K562 (cell line): ENCODE measurements around the gene ZKSCAN4. TPM values are rescaled to one million over a fixed set of nuclear protein-coding genes. Genes with fewer than 3 reads are reported as not detected.

Experiments used
- BRD4 ChIP-seq: fragments of 200-600 bp; sonication (generic); IDR thresholded peaks from 2 replicates; pipeline ENCODE4 v1.6.1; 2017; ENCODE audit warnings: inconsistent platforms
- CCNT2 ChIP-seq: IDR thresholded peaks from 2 replicates; pipeline ENCODE4 v1.6.1; 2011; ENCODE audit warnings: borderline replicate concordance, low read depth, mild to moderate bottlenecking, moderate library complexity, mixed read lengths, low read length; ENCODE audit not compliant: insufficient read length; ENCODE audit errors: extremely low read depth
- CLOCK ChIP-seq: fragments of 250-450 bp; sonication (Bioruptor Pico); IDR thresholded peaks from 2 replicates; pipeline ENCODE4 v1.4.0; 2020; ENCODE audit warnings: mild to moderate bottlenecking, moderate library complexity, borderline replicate concordance
- CREM ChIP-seq: IDR thresholded peaks from 2 replicates; pipeline ENCODE4 v1.6.1; 2014; ENCODE audit warnings: antibody characterized with exemption, low read depth
- CXXC5 ChIP-seq: fragments of 250-450 bp; sonication (Bioruptor Pico); IDR thresholded peaks from 2 replicates; pipeline ENCODE4 v1.8.0; 2022; ENCODE audit warnings: inconsistent platforms, mild to moderate bottlenecking, moderate library complexity
- FOS ChIP-seq: IDR thresholded peaks from 3 replicates; pipeline ENCODE4 v1.6.1; 2011; ENCODE audit not compliant: insufficient read length; ENCODE audit errors: extremely low read depth
- FOXJ3 ChIP-seq: sonication (generic); formaldehyde crosslinking; IDR thresholded peaks from 2 replicates; pipeline ENCODE4 v1.4.0; 2020; ENCODE audit warnings: mild to moderate bottlenecking, missing genetic modification reagents
- GATA2 ChIP-seq: sonication (generic); formaldehyde crosslinking; IDR thresholded peaks from 2 replicates; pipeline ENCODE4 v1.4.0; 2020; ENCODE audit warnings: mild to moderate bottlenecking, missing genetic modification reagents
- HNRNPL ChIP-seq: fragments of 200-400 bp; formaldehyde crosslinking; IDR thresholded peaks from 2 replicates; pipeline ENCODE4 v1.6.1; 2017; ENCODE audit warnings: low read depth, mild to moderate bottlenecking, low read length
- LARP7 ChIP-seq: fragments of 450-650 bp; IDR thresholded peaks from 2 replicates; pipeline ENCODE4 v1.6.1; 2016
- MCM2 ChIP-seq: fragments of 450-650 bp; IDR thresholded peaks from 2 replicates; pipeline ENCODE4 v1.6.1; 2017; ENCODE audit warnings: low read depth, mild to moderate bottlenecking
- MECOM ChIP-seq: fragments of 250-450 bp; sonication (Bioruptor Pico); IDR thresholded peaks from 2 replicates; pipeline ENCODE4 v1.8.0; 2022; ENCODE audit warnings: inconsistent platforms
- NR2C1 ChIP-seq, 2 experiments: fragments of 450-650 bp; IDR thresholded peaks; 2 replicates each; pipeline ENCODE4 v1.6.1; 2017; ENCODE audit warnings: mild to moderate bottlenecking in 2 of 2, antibody characterized with exemption in 1 of 2, inconsistent platforms in 1 of 2, missing compliant biosample characterization in 1 of 2, missing genetic modification characterization in 1 of 2
- PURB ChIP-seq: sonication (generic); formaldehyde crosslinking; IDR thresholded peaks from 2 replicates; pipeline ENCODE4 v1.9.0; 2021; ENCODE audit warnings: low read depth, mild to moderate bottlenecking, missing genetic modification reagents
- RBM15 ChIP-seq: fragments of 200-400 bp; formaldehyde crosslinking; IDR thresholded peaks from 2 replicates; pipeline ENCODE4 v1.6.1; 2018; ENCODE audit warnings: mild to moderate bottlenecking, low read length, moderate library complexity; ENCODE audit not compliant: insufficient read depth
- ZNF431 ChIP-seq: sonication (generic); formaldehyde crosslinking; IDR thresholded peaks from 2 replicates; pipeline ENCODE4 v1.8.0; 2022; ENCODE audit warnings: mild to moderate bottlenecking, missing genetic modification reagents
- ZNF561 ChIP-seq: fragments of 450-650 bp; formaldehyde crosslinking; conservative IDR thresholded peaks from 2 replicates; pipeline ENCODE4 v1.4.0; 2020; ENCODE audit warnings: mild to moderate bottlenecking, moderate library complexity
- ZNF780A ChIP-seq: fragments of 250-450 bp; sonication (Bioruptor Pico); IDR thresholded peaks from 2 replicates; pipeline ENCODE4 v1.5.0; 2021; ENCODE audit warnings: mild to moderate bottlenecking
- polyA plus RNA-seq, 8 experiments: library from polyadenylated mRNA; depleted of rRNA in 4 of 8; stranded (reverse) in 5 of 8; unstranded in 3 of 8; fragments of >200 nt; fragmentation: Nextera tagmentation in 2 of 8; fragmentation: Illumina TruSeq in 1 of 8; extraction: Ambion mirVana in 2 of 8; extraction: Trizol in 1 of 8; gene quantifications; 2 replicates each; pipeline versions ENCODE4 v1.2.1 to v1.2.3, GENCODE V29; 2011 to 2014; ENCODE audit warnings: inconsistent platforms in 1 of 8, missing spikeins in 1 of 8
- total RNA-seq, 7 experiments: library from RNA; depleted of rRNA in 6 of 7; stranded (reverse); fragments of >200 nt in 6 of 7; fragmentation: Illumina TruSeq in 2 of 7; extraction: Trizol in 2 of 7; gene quantifications; 2 replicates each; pipeline versions ENCODE4 v1.2.1 to v1.2.3, GENCODE V29; 2011 to 2021; ENCODE audit warnings: low replicate concordance in 1 of 7
- TF ChIP-seq, protein P1 (sequence below): fragments of 450-650 bp; formaldehyde crosslinking; IDR thresholded peaks from 2 replicates; pipeline ENCODE4 v1.4.0; 2020; ENCODE audit warnings: mild to moderate bottlenecking, mixed read lengths
- TF ChIP-seq, protein P2 (sequence below): sonication (generic); IDR thresholded peaks from 2 replicates; pipeline ENCODE4 v1.6.1; 2016
- TF ChIP-seq, protein P3 (sequence below), 2 experiments: fragments of 200-800 bp in 1 of 2; sonication (Bioruptor generic) in 1 of 2; sonication (generic) in 1 of 2; formaldehyde crosslinking in 1 of 2; IDR thresholded peaks in 1 of 2; conservative IDR thresholded peaks in 1 of 2; 2 replicates each; pipeline versions ENCODE4 v1.5.0 to v1.6.1; 2016 to 2020; ENCODE audit warnings: missing compliant biosample characterization in 1 of 2, missing genetic modification characterization in 1 of 2, missing genetic modification reagents in 1 of 2

Gene ZKSCAN4
- total and polyA plus RNA-seq, 9 of the 15 experiments (the other 6 are each of a cell fraction or from before 2014, with no cell fraction given) = 1.2 to 5.3 (median 4.7) TPM

DNA sequence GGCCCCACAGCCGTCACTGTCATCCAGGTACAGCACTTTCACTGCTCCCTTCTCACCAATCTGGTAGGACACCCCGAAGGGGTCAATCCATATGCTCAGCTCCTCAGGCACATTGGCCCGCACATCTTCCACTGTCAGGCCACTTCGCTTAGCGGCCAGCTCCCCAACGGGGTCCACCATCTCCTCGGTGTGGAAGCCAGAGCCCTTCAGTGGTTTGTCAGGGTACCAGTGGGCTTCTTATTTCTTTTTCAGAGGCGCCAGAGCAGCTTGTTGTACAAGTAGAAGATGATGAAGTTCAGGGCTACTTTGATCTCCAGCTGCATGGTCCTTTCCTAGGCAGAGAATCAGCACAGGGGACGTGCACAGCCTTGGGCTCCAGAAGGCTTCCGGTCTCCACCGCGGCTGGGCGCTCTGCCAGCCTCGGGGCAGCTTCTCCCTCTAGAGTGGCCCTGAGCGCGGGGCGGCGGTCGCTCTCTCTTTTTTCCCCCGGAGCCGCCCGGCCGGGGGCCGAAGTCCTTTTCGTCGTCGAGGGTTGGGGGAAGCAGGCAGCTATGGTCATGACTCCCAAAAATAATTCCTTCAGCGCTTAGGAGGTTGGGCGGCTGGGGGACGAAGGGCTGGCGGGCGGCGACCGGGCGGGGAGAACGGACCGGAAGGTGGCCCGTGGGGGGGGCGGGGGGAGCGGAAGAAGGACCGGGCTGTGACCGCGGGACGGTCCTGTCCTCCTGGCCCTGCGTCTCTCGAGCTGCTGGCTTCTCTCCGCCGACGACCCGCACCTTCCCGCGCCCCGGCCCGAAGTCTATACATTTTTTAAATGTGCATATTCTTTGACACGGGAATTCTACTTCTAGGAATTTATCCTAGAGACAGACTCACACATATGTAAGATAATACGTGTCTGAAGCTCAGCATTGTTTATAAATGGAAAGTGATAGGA, 33.5 kb downstream of the ZKSCAN4 start (continued):
- no peak for TF ChIP-seq GATA2 (CRISPR knock-in tag)
- TF ChIP-seq, protein P1, sequence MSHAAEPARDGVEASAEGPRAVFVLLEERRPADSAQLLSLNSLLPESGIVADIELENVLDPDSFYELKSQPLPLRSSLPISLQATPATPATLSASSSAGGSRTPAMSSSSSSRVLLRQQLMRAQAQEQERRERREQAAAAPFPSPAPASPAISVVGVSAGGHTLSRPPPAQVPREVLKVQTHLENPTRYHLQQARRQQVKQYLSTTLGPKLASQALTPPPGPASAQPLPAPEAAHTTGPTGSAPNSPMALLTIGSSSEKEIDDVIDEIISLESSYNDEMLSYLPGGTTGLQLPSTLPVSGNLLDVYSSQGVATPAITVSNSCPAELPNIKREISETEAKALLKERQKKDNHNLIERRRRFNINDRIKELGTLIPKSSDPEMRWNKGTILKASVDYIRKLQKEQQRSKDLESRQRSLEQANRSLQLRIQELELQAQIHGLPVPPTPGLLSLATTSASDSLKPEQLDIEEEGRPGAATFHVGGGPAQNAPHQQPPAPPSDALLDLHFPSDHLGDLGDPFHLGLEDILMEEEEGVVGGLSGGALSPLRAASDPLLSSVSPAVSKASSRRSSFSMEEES (CRISPR knock-in tag) = no peak
- TF ChIP-seq BRD4 = peak; percentile 10; the same call in 1 of the 2 replicates
- no peak for TF ChIP-seq RBM15
- peak; percentile 8 for TF ChIP-seq CCNT2
- no peak for TF ChIP-seq CLOCK (CRISPR knock-in tag)
- no peak for TF ChIP-seq MECOM
- TF ChIP-seq ZNF780A (CRISPR knock-in tag) = no peak
- no peak for TF ChIP-seq ZNF561
- peak; percentile 90 for TF ChIP-seq CXXC5 (CRISPR knock-in tag)
- TF ChIP-seq, protein P2, sequence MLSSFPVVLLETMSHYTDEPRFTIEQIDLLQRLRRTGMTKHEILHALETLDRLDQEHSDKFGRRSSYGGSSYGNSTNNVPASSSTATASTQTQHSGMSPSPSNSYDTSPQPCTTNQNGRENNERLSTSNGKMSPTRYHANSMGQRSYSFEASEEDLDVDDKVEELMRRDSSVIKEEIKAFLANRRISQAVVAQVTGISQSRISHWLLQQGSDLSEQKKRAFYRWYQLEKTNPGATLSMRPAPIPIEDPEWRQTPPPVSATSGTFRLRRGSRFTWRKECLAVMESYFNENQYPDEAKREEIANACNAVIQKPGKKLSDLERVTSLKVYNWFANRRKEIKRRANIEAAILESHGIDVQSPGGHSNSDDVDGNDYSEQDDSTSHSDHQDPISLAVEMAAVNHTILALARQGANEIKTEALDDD = no peak
- no peak for TF ChIP-seq FOXJ3 (CRISPR knock-in tag)
- TF ChIP-seq FOS = no peak
- no peak for TF ChIP-seq PURB (CRISPR knock-in tag)
- TF ChIP-seq NR2C1 (IDR thresholded peaks at IDR 0.05) = no peak
- TF ChIP-seq NR2C1 (tag; IDR thresholded peaks at IDR 0.05) = peak; percentile 39; the same call in 1 of the 2 replicates
- 0 out of 2 replicates have a peak, but pooled peaks have one; percentile 36 for TF ChIP-seq HNRNPL
- TF ChIP-seq LARP7 = no peak
- TF ChIP-seq ZNF431 = no peak
- TF ChIP-seq, protein P3, sequence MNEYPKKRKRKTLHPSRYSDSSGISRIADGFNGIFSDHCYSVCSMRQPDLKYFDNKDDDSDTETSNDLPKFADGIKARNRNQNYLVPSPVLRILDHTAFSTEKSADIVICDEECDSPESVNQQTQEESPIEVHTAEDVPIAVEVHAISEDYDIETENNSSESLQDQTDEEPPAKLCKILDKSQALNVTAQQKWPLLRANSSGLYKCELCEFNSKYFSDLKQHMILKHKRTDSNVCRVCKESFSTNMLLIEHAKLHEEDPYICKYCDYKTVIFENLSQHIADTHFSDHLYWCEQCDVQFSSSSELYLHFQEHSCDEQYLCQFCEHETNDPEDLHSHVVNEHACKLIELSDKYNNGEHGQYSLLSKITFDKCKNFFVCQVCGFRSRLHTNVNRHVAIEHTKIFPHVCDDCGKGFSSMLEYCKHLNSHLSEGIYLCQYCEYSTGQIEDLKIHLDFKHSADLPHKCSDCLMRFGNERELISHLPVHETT (CRISPR knock-in tag; conservative IDR thresholded peaks at IDR 0.05 in 1 of 2, IDR thresholded peaks at IDR 0.05 in 1 of 2) = peak in 1 of 2 experiments; percentile 82; a peak in 1 of 4 replicates
- TF ChIP-seq MCM2 = no peak
- TF ChIP-seq CREM = peak; percentile 62; the same call in 1 of the 2 replicates
